CD14-positive monocyte (primary cell): ENCODE measurements around the gene SNX13. TPM values are rescaled to one million over a fixed set of nuclear protein-coding genes. Genes with fewer than 3 reads are reported as not detected.

Experiments
- DNase-seq, 3 donors: peaks; one replicate each; pipeline ENCODE4 v3.0.0-alpha.2; 2011 to 2022
- H2AFZ ChIP-seq: 2 replicates; pipeline ENCODE4 v1.6.0; 2012; ENCODE audit warnings: mild to moderate bottlenecking, low read depth, low read length, inconsistent platforms; ENCODE audit not compliant: insufficient read depth, poor library complexity, severe bottlenecking
- H3K27ac ChIP-seq, 2 donors: 1 replicate in 1 of 2; 2 replicates in 1 of 2; pipeline ENCODE4 v1.5.1; 2012 to 2013; ENCODE audit warnings: low read length in 2 of 2, control low read depth in 1 of 2, inconsistent platforms in 1 of 2, low read depth in 1 of 2, mild to moderate bottlenecking in 1 of 2
- H3K27me3 ChIP-seq, 2 donors: one replicate each; pipeline versions ENCODE4 v1.6.0 to v1.6.1; 2011 to 2013; ENCODE audit warnings: low read length in 2 of 2; ENCODE audit not compliant: control insufficient read depth in 2 of 2, insufficient read depth in 2 of 2
- H3K36me3 ChIP-seq, 2 donors: replicated peaks in 1 of 2; 1 replicate in 1 of 2; 2 replicates in 1 of 2; pipeline versions ENCODE4 v1.5.1 to v1.6.1; 2012 to 2013; ENCODE audit warnings: low read length in 2 of 2, control low read depth in 1 of 2, inconsistent platforms in 1 of 2, mild to moderate bottlenecking in 1 of 2; ENCODE audit not compliant: insufficient read depth in 2 of 2, control insufficient read depth in 1 of 2
- H3K4me1 ChIP-seq, 2 donors: 1 replicate in 1 of 2; 2 replicates in 1 of 2; pipeline versions ENCODE4 v1.5.1 to v1.6.1; 2012 to 2013; ENCODE audit warnings: low read length in 2 of 2, control low read depth in 1 of 2, inconsistent platforms in 1 of 2, mild to moderate bottlenecking in 1 of 2, moderate library complexity in 1 of 2; ENCODE audit not compliant: insufficient read depth in 2 of 2, control insufficient read depth in 1 of 2
- H3K4me2 ChIP-seq: replicated peaks from 2 replicates; pipeline ENCODE3; 2012; ENCODE audit warnings: low read length, moderate library complexity, mild to moderate bottlenecking; ENCODE audit not compliant: poor library complexity, severe bottlenecking; ENCODE audit errors: extremely low read depth
- H3K4me3 ChIP-seq, 3 experiments: fragments of 200-600 bp in 1 of 3; sonication (generic) in 1 of 3; replicated peaks in 1 of 3; 1 replicate in 2 of 3; 2 replicates in 1 of 3; pipeline ENCODE4 v1.5.1; 2011 to 2013; ENCODE audit warnings: low read length in 3 of 3, mild to moderate bottlenecking in 3 of 3, control low read depth in 2 of 3, low read depth in 2 of 3, inconsistent platforms in 1 of 3, moderate library complexity in 1 of 3
- H3K79me2 ChIP-seq: 2 replicates; pipeline ENCODE4 v1.6.0; 2012; ENCODE audit warnings: mild to moderate bottlenecking, control low read depth, inconsistent platforms, low read length, moderate library complexity; ENCODE audit not compliant: insufficient read depth
- H3K9ac ChIP-seq: 2 replicates; pipeline ENCODE4 v1.6.0; 2017; ENCODE audit warnings: low read length, mild to moderate bottlenecking; ENCODE audit not compliant: insufficient read depth, poor library complexity, severe bottlenecking
- H3K9me3 ChIP-seq, 2 donors: replicated peaks in 1 of 2; 1 replicate in 1 of 2; 2 replicates in 1 of 2; pipeline versions ENCODE4 v1.5.1 to v1.6.1; 2012 to 2013; ENCODE audit warnings: low read length in 2 of 2, control low read depth in 1 of 2; ENCODE audit not compliant: control insufficient read depth in 1 of 2, insufficient read depth in 1 of 2
- H4K20me1 ChIP-seq: 2 replicates; pipeline ENCODE4 v1.6.0; 2012; ENCODE audit warnings: mild to moderate bottlenecking, low read length, control low read depth, moderate library complexity; ENCODE audit not compliant: insufficient read depth
- H3K27ac Mint-ChIP-seq, 7 donors: one replicate each; pipeline ENCODE4 v1.8.0; 2020; ENCODE audit warnings: mild to moderate bottlenecking in 7 of 7, mixed read lengths in 7 of 7, moderate library complexity in 6 of 7, inconsistent platforms in 2 of 7
- H3K27me3 Mint-ChIP-seq, 3 donors: one replicate each; pipeline ENCODE4 v1.8.0; 2021 to 2022; ENCODE audit warnings: low read depth in 3 of 3, mild to moderate bottlenecking in 3 of 3, mixed read lengths in 3 of 3, moderate library complexity in 3 of 3, inconsistent platforms in 1 of 3
- H3K36me3 Mint-ChIP-seq, 2 donors: one replicate each; pipeline ENCODE4 v1.8.0; 2020; ENCODE audit warnings: mixed read lengths in 2 of 2, inconsistent platforms in 1 of 2, mild to moderate bottlenecking in 1 of 2
- H3K4me1 Mint-ChIP-seq: one replicate; pipeline ENCODE4 v1.8.0; 2020; ENCODE audit warnings: mild to moderate bottlenecking, mixed read lengths
- H3K4me3 Mint-ChIP-seq, 2 donors: one replicate each; pipeline ENCODE4 v1.8.0; 2020; ENCODE audit warnings: mild to moderate bottlenecking in 2 of 2, mixed read lengths in 2 of 2, moderate library complexity in 1 of 2
- H3K9me3 Mint-ChIP-seq, 7 donors: one replicate each; pipeline ENCODE4 v1.8.0; 2020 to 2022; ENCODE audit warnings: mixed read lengths in 7 of 7, mild to moderate bottlenecking in 6 of 7, moderate library complexity in 6 of 7, inconsistent platforms in 2 of 7
- WGBS: methylation state at CpG from one replicate; pipeline ENCODE4 v1.1.5; 2013; ENCODE audit warnings: missing lambda C conversion rate; ENCODE audit not compliant: insufficient coverage; 5-methylcytosine and 5-hydroxymethylcytosine counted together
- intact Hi-C, 2 donors: fragments of 100-400 bp; cut with micrococcal nuclease; formaldehyde crosslinking; loops; one replicate each; pipeline versions ENCODE4 v1.15.0 to v1.15.1; 2023
- polyA plus RNA-seq, 3 donors: library from polyadenylated mRNA; depleted of rRNA in 1 of 3; unstranded in 2 of 3; stranded (reverse) in 1 of 3; fragments of 300-500 nt in 2 of 3; fragments of >200 nt in 1 of 3; fragmentation: Illumina TruSeq in 2 of 3; gene quantifications; 1 replicate in 2 of 3; 2 replicates in 1 of 3; pipeline ENCODE4 v1.2.3, GENCODE V29; 2012 to 2021
- TF ChIP-seq, protein P1 (sequence below): fragments of 200-600 bp; IDR thresholded peaks from one replicate; pipeline ENCODE4 v1.8.0; 2022; ENCODE audit warnings: antibody characterized with exemption, mild to moderate bottlenecking

SNX13 gene
- polyA plus RNA-seq, 3 donors: 12.1 to 31.3 (median 17.4) TPM

DNA sequence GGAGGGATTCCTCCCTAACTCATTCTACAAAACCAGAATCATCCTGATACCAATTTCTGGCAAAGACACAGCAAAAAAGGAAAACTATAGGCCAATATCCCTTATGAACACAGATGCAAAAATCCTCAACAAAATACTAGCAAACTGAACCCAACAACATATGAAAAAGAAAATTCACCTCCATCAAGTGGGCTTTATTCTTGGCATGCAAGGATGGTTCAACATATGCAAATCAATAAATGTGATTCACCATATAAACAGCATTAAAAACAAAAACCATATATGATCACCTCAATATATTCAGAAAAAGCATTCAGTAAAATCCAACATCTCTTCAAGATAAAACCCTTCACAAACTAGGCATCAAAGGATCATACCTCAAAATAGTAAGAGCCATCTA lies 23.5 kb downstream of the SNX13 start:
- Mint-ChIP-seq H3K27me3 (peaks cover 0 to 5% (median 0%) of the 10 kb centered on the region in 3 donors), H3K4me3 (no peak overlapping the region), H3K36me3 (peaks cover 0 to 7% of the 10 kb centered on the region in 2 donors), H3K4me1 (peaks cover 7% of the 10 kb centered on the region), H3K27ac (no peak overlapping the region), H3K9me3 (peaks cover 0 to 11% (median 4%) of the 10 kb centered on the region in 7 donors)
- no peak for DNase-seq
- Histone ChIP-seq H3K4me1 (no peaks in the 10 kb centered on the region), H3K27me3 (no peaks in the 10 kb centered on the region), H3K79me2 (peaks cover 99% of the 10 kb centered on the region), H3K9ac (no peak overlapping the region), H2AFZ (no peak overlapping the region), H3K36me3 (no peaks in the 10 kb centered on the region), H3K4me3 (no peak overlapping the region), H3K27ac (no peak overlapping the region), H3K4me2 (no peak overlapping the region), H3K9me3 (peaks cover 0 to 11% of the 10 kb centered on the region in 2 donors), H4K20me1 (peaks cover 100% of the 10 kb centered on the region)
- TF ChIP-seq, protein P1, sequence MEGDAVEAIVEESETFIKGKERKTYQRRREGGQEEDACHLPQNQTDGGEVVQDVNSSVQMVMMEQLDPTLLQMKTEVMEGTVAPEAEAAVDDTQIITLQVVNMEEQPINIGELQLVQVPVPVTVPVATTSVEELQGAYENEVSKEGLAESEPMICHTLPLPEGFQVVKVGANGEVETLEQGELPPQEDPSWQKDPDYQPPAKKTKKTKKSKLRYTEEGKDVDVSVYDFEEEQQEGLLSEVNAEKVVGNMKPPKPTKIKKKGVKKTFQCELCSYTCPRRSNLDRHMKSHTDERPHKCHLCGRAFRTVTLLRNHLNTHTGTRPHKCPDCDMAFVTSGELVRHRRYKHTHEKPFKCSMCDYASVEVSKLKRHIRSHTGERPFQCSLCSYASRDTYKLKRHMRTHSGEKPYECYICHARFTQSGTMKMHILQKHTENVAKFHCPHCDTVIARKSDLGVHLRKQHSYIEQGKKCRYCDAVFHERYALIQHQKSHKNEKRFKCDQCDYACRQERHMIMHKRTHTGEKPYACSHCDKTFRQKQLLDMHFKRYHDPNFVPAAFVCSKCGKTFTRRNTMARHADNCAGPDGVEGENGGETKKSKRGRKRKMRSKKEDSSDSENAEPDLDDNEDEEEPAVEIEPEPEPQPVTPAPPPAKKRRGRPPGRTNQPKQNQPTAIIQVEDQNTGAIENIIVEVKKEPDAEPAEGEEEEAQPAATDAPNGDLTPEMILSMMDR: no peak
- intact Hi-C loops: no loop called here

DNA sequence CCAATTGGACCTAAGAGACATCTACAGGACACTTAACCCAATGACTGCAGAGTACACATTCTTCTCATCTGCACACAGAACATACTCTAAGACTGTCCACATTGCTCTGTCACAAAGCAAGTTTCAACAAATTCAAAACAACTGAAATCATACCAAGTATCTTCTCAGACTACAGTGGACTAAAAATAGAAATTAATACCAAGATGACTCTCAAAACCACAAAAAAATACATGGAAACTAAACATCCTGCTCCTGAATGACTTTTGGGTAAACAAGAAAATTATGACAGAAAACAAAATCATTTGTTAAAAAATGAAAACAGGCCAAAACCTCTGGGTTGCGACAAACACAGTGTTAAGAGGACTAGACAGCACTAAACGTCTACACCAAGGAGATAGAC lies 24.5 kb downstream of the SNX13 start:
- peaks cover 0 to 5% (median 0%) of the 10 kb centered on the region in 3 donors for H3K27me3 Mint-ChIP-seq
- peaks cover 0 to 11% of the 10 kb centered on the region in 2 donors for H3K36me3 Mint-ChIP-seq
- H4K20me1 ChIP-seq: peaks cover 100% of the 10 kb centered on the region

More for the DNA sequence above, 24.5 kb downstream of the SNX13 start:
- Histone ChIP-seq H3K9ac (no peak overlapping the region), H2AFZ (no peak overlapping the region), H3K36me3 (no peaks in the 10 kb centered on the region), H3K27ac (no peak overlapping the region), H3K27me3 (no peaks in the 10 kb centered on the region), H3K4me2 (no peak overlapping the region), H3K4me1 (no peaks in the 10 kb centered on the region), H3K9me3 (peaks cover 0 to 11% of the 10 kb centered on the region in 2 donors), H3K4me3 (no peak overlapping the region), H3K79me2 (peaks cover 99% of the 10 kb centered on the region)
- no CpG with 5 or more reads among the region's 2 CpGs for WGBS
- DNase-seq: no peak
- TF ChIP-seq, protein P1: no peak
- intact Hi-C loops: no loop called here
- Mint-ChIP-seq H3K4me3 (no peak overlapping the region), H3K9me3 (peaks cover 0 to 11% (median 4%) of the 10 kb centered on the region in 7 donors), H3K4me1 (peaks cover 2% of the 10 kb centered on the region), H3K27ac (no peak overlapping the region)
